Nucleus accumbens (tissue), 56 donors: ENCODE measurements around the gene TEKT2.

ENCODE experiments used
- DNase-seq, 56 donors: peaks; one replicate each; lab custom pipeline; 2025; lab: John Stamatoyannopoulos, UW

The TEKT2 gene

GRCh38 chr1:36087233-36088123 is 3.6 kb downstream of the TEKT2 start:
- DNase-seq: no peak

GRCh38 chr1:36088265-36088576 is 4.3 kb downstream of the TEKT2 start:
- DNase-seq: no peak

GRCh38 chr1:36088577-36089392 is 4.9 kb downstream of the TEKT2 start, which contains the start of gene ADPRS:
Gene ADPRS (plus strand): TSS chr1:36088892. CDS start chr1:36088905, 13 bp downstream.
- peak in 54 of 56 donors; percentile 43 to 91 (median 79) for DNase-seq

- no peak for DNase-seq
Measured at GRCh38 chr1:36089393-36090121, 5.7 kb downstream of the TEKT2 start.

- DNase-seq: no peak
Measured at GRCh38 chr1:36091141-36091540, 7.2 kb downstream of the TEKT2 start.

- DNase-seq: no peak
Measured at GRCh38 chr1:36091698-36092097, 7.8 kb downstream of the TEKT2 start.

- DNase-seq: no peak
Measured at GRCh38 chr1:36092166-36092797, 8.4 kb downstream of the TEKT2 start.

- no peak for DNase-seq
Measured at GRCh38 chr1:36092798-36093185, 8.9 kb downstream of the TEKT2 start.

- peak in 5 of 56 donors; percentile 18 to 63 (median 43) for DNase-seq
Measured at GRCh38 chr1:36093226-36093625, 9.3 kb downstream of the TEKT2 start.

GRCh38 chr1:36093929-36094328 is 10.0 kb downstream of the TEKT2 start:
- DNase-seq: peak in 54 of 56 donors; percentile 42 to 95 (median 80)

GRCh38 chr1:36094621-36095061 is 10.7 kb downstream of the TEKT2 start:
- no peak for DNase-seq

GRCh38 chr1:36095760-36096405 is 12.0 kb downstream of the TEKT2 start:
- peak in 1 of 56 donors; percentile 13 for DNase-seq

GRCh38 chr1:36096500-36097432 is 12.9 kb downstream of the TEKT2 start:
- no peak for DNase-seq

- DNase-seq: no peak
Measured at GRCh38 chr1:36097693-36098585, 14.0 kb downstream of the TEKT2 start.

GRCh38 chr1:36098650-36099365 is 14.9 kb downstream of the TEKT2 start:
- no peak for DNase-seq

GRCh38 chr1:36099681-36100341 is 15.9 kb downstream of the TEKT2 start:
- peak in 47 of 56 donors; percentile 20 to 83 (median 47) for DNase-seq
